PC-9 (cell line): ENCODE data around the gene PPP2R5B. TPM values are rescaled to one million over a fixed set of nuclear protein-coding genes. Genes with fewer than 3 reads are reported as not detected.

Experiments
- BruUV-seq: library from RNA; stranded (reverse); fragments of 400-500 nt; replicated peaks from 2 replicates; lab custom pipeline; 2021; lab: Mats Ljungman, UMichigan
- CTCF ChIA-PET: fragments of 300-600 bp; sonication (Branson Sonifier 250); formaldehyde crosslinking; loops from one replicate; lab custom pipeline; 2022; ENCODE audit warnings: antibody characterized with exemption; lab: Charles Lee
- POLR2A ChIA-PET: fragments of 300-600 bp; sonication (Branson Sonifier 250); formaldehyde crosslinking; loops from one replicate; lab custom pipeline; 2022; ENCODE audit warnings: antibody characterized with exemption; ENCODE audit not compliant: unreplicated experiment; lab: Charles Lee
- DNase-seq, 2 experiments: peaks; one replicate each; pipeline versions ENCODE4 v3.0.0 to v3.0.0-alpha.2; 2015 to 2022; ENCODE audit warnings: mixed read lengths in 1 of 2
- H2AFZ ChIP-seq: fragments of 200-600 bp; sonication (generic); 2 replicates; pipeline ENCODE4 v1.8.1; 2017; ENCODE audit warnings: antibody characterized with exemption
- H3F3A ChIP-seq: fragments of 200-600 bp; sonication (generic); 2 replicates; pipeline ENCODE4 v1.8.1; 2017; ENCODE audit warnings: antibody characterized with exemption, mild to moderate bottlenecking, low read depth; ENCODE audit not compliant: insufficient read depth
- H3K27ac ChIP-seq: fragments of 200-600 bp; sonication (generic); 2 replicates; pipeline ENCODE4 v1.6.1; 2016; ENCODE audit warnings: mixed run types
- H3K27me3 ChIP-seq: fragments of 200-600 bp; sonication (generic); 2 replicates; pipeline ENCODE4 v1.6.1; 2016; ENCODE audit warnings: low read depth, mixed run types; ENCODE audit not compliant: insufficient read depth
- H3K36me3 ChIP-seq: fragments of 200-600 bp; sonication (generic); 2 replicates; pipeline ENCODE4 v1.6.1; 2016; ENCODE audit warnings: low read depth, mixed run types
- H3K4me1 ChIP-seq: fragments of 200-600 bp; sonication (generic); replicated peaks from 2 replicates; pipeline ENCODE4 v1.6.1; 2016; ENCODE audit warnings: mixed run types; ENCODE audit not compliant: insufficient read depth
- H3K4me2 ChIP-seq: fragments of 200-600 bp; sonication (generic); 2 replicates; pipeline ENCODE4 v1.6.1; 2017; ENCODE audit warnings: mixed run types
- H3K4me3 ChIP-seq: fragments of 200-600 bp; sonication (generic); 2 replicates; pipeline ENCODE4 v1.6.1; 2016; ENCODE audit warnings: mixed run types
- H3K79me2 ChIP-seq: fragments of 200-600 bp; sonication (generic); 2 replicates; pipeline ENCODE4 v1.6.1; 2017; ENCODE audit warnings: low read depth, mixed run types
- H3K9me2 ChIP-seq: fragments of 200-600 bp; sonication (generic); 2 replicates; pipeline ENCODE4 v1.8.1; 2017; ENCODE audit warnings: mild to moderate bottlenecking; ENCODE audit not compliant: insufficient read depth
- H3K9me3 ChIP-seq: fragments of 200-600 bp; sonication (generic); 2 replicates; pipeline ENCODE4 v1.8.1; 2016; ENCODE audit warnings: low read depth; ENCODE audit not compliant: insufficient read depth
- H4K20me1 ChIP-seq: fragments of 200-600 bp; sonication (generic); 2 replicates; pipeline ENCODE4 v1.8.1; 2017; ENCODE audit not compliant: insufficient read depth
- EZH2 ChIP-seq: fragments of 200-600 bp; sonication (generic); IDR thresholded peaks from 2 replicates; pipeline ENCODE4 v1.8.0; 2017; ENCODE audit warnings: antibody characterized with exemption, low read depth
- intact Hi-C: fragments of 100-400 bp; cut with micrococcal nuclease; formaldehyde crosslinking; loops from one replicate; pipeline ENCODE4 v1.10.0; 2022; ENCODE audit not compliant: unreplicated experiment
- total RNA-seq: library from RNA; stranded (reverse); gene quantifications from 2 replicates; pipeline ENCODE4 v1.2.3, GENCODE V29; 2021
- TF ChIP-seq, protein P1 (sequence below): fragments of 200-600 bp; sonication (generic); conservative IDR thresholded peaks from 2 replicates; pipeline ENCODE4 v1.6.1; 2017; ENCODE audit warnings: mixed run types, antibody characterized with exemption, mild to moderate bottlenecking, moderate library complexity

The PPP2R5B gene
- total RNA-seq, 1 experiment from 2014 or later = 13.7 TPM

DNA sequence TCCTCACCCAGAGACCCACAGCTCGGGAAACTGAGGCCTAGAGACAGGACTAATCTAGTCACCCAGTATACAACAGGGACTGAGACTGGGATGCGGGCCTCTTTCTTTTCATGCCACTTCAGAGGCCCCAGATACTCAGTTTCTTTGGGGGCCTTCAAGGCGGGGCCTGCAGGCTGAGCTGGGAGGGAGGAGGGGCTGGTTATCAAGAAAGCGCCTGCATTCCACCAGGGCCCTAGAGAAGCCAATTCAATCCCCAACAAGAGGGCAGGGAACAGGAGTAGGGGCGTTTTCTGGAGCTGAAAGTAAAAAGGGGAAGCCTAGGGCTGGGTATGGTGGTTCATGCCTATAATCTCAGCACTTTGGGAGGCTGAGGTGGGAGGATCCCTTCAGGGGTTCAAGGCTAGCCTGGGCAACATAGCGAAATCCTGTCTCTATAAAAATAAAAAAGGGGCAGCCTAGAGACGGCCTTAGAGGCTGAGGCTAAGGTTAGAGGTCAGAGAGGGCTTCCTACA, 9.1 kb upstream of the PPP2R5B start:
- BruUV-seq = no TSS peak
- Histone ChIP-seq H3K4me1 (peaks cover 16% of the 10 kb centered on the region), H3K9me2 (no peaks in the 10 kb centered on the region), H3K9me3 (no peaks in the 10 kb centered on the region), H3K79me2 (peaks cover 20% of the 10 kb centered on the region), H4K20me1 (no peaks in the 10 kb centered on the region), H3K4me2 (peak overlapping the region; percentile 81), H3K36me3 (peaks cover 10% of the 10 kb centered on the region; the same call in 1 of the 2 replicates), H3F3A (peaks cover 14% of the 10 kb centered on the region; the same call in 1 of the 2 replicates), H2AFZ (no peak overlapping the region), H3K27me3 (no peaks in the 10 kb centered on the region), H3K4me3 (peak overlapping the region; percentile 67; the same call in 1 of the 2 replicates), H3K27ac (peak overlapping the region; percentile 50)
- POLR2A ChIA-PET = no interaction called here
- TF ChIP-seq, protein P1, sequence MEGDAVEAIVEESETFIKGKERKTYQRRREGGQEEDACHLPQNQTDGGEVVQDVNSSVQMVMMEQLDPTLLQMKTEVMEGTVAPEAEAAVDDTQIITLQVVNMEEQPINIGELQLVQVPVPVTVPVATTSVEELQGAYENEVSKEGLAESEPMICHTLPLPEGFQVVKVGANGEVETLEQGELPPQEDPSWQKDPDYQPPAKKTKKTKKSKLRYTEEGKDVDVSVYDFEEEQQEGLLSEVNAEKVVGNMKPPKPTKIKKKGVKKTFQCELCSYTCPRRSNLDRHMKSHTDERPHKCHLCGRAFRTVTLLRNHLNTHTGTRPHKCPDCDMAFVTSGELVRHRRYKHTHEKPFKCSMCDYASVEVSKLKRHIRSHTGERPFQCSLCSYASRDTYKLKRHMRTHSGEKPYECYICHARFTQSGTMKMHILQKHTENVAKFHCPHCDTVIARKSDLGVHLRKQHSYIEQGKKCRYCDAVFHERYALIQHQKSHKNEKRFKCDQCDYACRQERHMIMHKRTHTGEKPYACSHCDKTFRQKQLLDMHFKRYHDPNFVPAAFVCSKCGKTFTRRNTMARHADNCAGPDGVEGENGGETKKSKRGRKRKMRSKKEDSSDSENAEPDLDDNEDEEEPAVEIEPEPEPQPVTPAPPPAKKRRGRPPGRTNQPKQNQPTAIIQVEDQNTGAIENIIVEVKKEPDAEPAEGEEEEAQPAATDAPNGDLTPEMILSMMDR = no peak
- no peak for TF ChIP-seq EZH2
- CTCF ChIA-PET = interaction anchor here (0.6 kb wide), 1 partner anchor 360 kb away, joined by 14 read pairs; no protein-coding TSS in a partner anchor
- intact Hi-C loops = no loop called here
- DNase-seq = no peak

DNA sequence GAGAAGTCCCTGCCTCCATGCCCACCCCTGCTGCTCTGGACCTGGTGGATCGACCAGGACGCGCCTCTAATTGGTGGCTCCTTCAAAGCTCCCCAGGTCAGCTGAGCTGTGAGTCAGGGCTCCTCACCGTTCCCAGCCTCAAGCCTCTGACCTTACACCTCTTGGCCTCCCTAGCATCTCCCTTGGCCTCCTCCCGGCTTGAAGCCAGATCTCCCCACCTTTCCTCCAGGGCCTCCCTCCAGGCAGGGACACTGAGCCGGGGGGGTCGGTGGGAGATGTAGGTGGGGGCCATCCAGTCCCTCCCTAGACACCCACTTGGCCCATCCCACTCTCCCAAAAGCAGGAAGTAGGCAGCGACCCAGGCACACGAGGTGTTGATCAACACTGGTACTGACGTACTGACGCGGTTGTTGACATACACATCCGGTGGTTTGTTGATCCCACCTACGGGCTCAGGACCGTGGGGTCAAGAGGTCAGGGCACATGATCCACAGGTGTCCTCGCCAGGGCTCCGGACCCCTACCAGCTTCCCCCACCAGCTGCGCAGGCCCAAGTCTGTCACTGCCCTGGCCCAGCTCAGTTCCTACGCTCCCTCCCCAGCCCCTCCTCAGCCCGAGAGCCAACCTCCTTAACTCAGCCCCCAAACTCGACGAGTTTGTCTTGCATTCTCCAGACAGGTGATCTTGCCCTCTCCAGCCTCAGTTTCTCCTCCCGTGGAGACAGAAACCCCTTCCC, 8.3 kb upstream of the PPP2R5B start:
- Histone ChIP-seq H3K9me3 (no peaks in the 10 kb centered on the region), H2AFZ (peak overlapping the region; percentile 68), H3K36me3 (peaks cover 5% of the 10 kb centered on the region; the same call in 1 of the 2 replicates), H4K20me1 (no peaks in the 10 kb centered on the region), H3F3A (peaks cover 14% of the 10 kb centered on the region; the same call in 1 of the 2 replicates), H3K27ac (peak overlapping the region; percentile 50), H3K4me2 (peak overlapping the region; percentile 81), H3K9me2 (no peaks in the 10 kb centered on the region), H3K4me3 (peak overlapping the region; percentile 67), H3K79me2 (peaks cover 20% of the 10 kb centered on the region), H3K4me1 (peaks cover 16% of the 10 kb centered on the region), H3K27me3 (no peaks in the 10 kb centered on the region)
- no TSS peak for BruUV-seq
- peak; percentile 71 to 72 for DNase-seq
- CTCF ChIA-PET = interaction anchor here (0.6 to 0.7 kb wide), 3 partner anchors 87 to 359 kb away, joined by 3 to 14 read pairs (median 3); partner anchors contain the start of gene ARL2
- TF ChIP-seq, protein P1 = no peak
- TF ChIP-seq EZH2 = no peak
- intact Hi-C loops = loop anchor here (2.0 kb wide), 5 partner anchors 39 to 267 kb away; partner anchors contain the start of gene ZNHIT2
- POLR2A ChIA-PET = interaction anchor here (0.7 kb wide), 1 partner anchor 70 kb away, joined by 4 read pairs; no protein-coding TSS in a partner anchor
